Ishikawa (cell line): ENCODE data around the gene MACROD2.

Experiments
- CREB1 ChIP-seq: IDR thresholded peaks from 2 replicates; pipeline ENCODE4 v1.6.1; 2012; ENCODE audit warnings: low read depth
- EGR1 ChIP-seq: IDR thresholded peaks from 2 replicates; pipeline ENCODE4 v1.6.1; 2012
- TAF1 ChIP-seq: IDR thresholded peaks from 2 replicates; pipeline ENCODE4 v1.6.1; 2012; ENCODE audit warnings: low read depth, mild to moderate bottlenecking
- TEAD4 ChIP-seq: IDR thresholded peaks from 2 replicates; pipeline ENCODE4 v1.6.1; 2012
- YY1 ChIP-seq: IDR thresholded peaks from 2 replicates; pipeline ENCODE4 v1.6.1; 2012; ENCODE audit warnings: low read depth
- TF ChIP-seq, protein P1 (sequence below): IDR thresholded peaks from 2 replicates; pipeline ENCODE4 v1.6.1; 2012; ENCODE audit warnings: low read depth, mild to moderate bottlenecking

DNA sequence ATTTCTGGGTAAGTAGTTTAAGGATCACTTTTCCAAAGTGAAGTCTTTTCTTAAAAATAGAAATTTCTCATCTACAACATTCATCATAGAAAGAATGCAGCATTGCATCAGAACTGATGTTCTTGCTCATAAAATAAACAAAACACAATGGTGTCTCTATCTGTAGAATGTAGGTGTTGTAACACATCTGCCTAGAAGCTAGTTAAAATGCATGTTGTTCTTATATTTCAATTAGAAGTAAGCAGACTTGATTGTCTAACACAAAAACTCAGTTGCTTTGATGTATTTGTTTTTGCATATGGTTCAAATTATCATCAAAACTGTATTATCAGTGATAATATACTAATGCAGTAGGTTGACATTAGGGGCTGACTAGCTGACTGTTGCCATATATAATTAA is 996.8 kb downstream of the MACROD2 start:
- TF ChIP-seq YY1: no peak
- TF ChIP-seq, protein P1, sequence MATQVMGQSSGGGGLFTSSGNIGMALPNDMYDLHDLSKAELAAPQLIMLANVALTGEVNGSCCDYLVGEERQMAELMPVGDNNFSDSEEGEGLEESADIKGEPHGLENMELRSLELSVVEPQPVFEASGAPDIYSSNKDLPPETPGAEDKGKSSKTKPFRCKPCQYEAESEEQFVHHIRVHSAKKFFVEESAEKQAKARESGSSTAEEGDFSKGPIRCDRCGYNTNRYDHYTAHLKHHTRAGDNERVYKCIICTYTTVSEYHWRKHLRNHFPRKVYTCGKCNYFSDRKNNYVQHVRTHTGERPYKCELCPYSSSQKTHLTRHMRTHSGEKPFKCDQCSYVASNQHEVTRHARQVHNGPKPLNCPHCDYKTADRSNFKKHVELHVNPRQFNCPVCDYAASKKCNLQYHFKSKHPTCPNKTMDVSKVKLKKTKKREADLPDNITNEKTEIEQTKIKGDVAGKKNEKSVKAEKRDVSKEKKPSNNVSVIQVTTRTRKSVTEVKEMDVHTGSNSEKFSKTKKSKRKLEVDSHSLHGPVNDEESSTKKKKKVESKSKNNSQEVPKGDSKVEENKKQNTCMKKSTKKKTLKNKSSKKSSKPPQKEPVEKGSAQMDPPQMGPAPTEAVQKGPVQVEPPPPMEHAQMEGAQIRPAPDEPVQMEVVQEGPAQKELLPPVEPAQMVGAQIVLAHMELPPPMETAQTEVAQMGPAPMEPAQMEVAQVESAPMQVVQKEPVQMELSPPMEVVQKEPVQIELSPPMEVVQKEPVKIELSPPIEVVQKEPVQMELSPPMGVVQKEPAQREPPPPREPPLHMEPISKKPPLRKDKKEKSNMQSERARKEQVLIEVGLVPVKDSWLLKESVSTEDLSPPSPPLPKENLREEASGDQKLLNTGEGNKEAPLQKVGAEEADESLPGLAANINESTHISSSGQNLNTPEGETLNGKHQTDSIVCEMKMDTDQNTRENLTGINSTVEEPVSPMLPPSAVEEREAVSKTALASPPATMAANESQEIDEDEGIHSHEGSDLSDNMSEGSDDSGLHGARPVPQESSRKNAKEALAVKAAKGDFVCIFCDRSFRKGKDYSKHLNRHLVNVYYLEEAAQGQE: no peak
- TF ChIP-seq CREB1: no peak
- no peak for TF ChIP-seq TAF1
- TF ChIP-seq TEAD4: no peak
- no peak for TF ChIP-seq EGR1
